ENCODE measurements around the gene SGSH. TPM values are rescaled to one million over a fixed set of nuclear protein-coding genes. Genes with fewer than 3 reads are reported as not detected.

The SGSH gene
- total RNA-seq, 1 donor from 2014 or later = 47.6 TPM

DNA sequence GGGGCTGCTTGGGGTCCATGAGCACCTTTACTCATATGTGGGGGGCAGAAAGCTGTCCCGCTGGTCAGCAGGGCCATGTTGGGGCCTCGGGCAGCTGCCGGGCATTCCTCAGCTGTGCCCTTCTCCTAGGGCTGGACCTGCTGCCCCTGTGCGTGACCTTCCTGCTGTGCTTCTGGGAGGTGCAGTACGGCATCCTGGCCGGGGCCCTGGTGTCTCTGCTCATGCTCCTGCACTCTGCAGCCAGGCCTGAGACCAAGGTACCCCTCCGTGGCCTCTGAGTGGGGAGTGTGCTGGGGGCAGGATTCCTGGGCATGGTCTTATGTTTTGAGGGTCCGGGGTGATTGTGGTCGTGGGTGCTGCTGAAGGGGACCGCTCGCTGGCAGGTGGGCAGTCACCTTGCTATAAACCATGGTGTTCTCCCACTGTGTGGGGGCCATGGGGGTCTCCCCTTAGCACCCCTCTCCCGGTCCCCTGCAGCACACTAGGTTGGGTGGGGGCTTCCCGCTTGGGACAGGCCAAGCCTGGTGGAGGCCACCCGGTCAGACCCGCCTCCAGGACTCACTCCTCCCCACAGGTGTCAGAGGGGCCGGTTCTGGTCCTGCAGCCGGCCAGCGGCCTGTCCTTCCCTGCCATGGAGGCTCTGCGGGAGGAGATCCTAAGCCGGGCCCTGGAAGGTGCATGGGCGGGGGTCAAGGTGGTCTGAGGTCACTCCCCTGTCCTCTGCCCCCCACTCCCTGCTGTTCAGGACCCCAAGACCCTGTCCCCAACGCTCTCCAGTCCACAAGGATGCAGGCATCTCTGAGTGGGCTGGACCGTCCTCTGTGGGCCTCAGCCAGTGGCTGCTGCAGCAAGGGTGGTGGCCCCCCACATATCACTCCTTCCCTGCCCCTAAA is 28.1 kb upstream of the SGSH start:
- peaks cover 0 to 16% of the 10 kb centered on the region in 2 donors for H3K36me3 ChIP-seq

DNA sequence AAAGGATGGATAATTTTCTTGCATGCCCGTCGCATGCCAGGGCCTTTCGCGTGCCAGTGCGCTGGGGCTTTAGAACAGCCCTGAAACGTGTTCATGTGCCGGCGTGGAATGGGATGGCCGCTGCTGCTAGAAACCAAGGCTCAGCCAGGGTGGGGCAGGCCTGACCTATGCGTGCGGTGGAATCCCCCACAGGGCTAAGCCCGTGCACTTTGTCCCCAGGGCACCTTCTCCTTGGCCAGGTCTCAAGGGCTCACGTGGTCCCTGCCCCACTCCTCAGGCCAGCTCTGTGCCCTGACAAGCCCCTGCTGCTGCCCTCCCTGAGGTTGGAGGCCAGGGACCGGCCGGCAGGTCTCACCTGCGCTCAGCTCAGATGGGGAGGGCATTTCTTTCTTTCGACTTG is 27.4 kb upstream of the SGSH start:
- H3K27me3 ChIP-seq = no peaks in the 10 kb centered on the region
- H3K4me3 ChIP-seq = no peak overlapping the region
- H3K36me3 ChIP-seq = peaks cover 0 to 16% of the 10 kb centered on the region in 2 donors
- intact Hi-C loops (cut with DNase I) = no loop called here
- no peak for DNase-seq (ENCODE audit: extremely low spot score in 2 of 2)
- TF ChIP-seq POLR2AphosphoS5 (IDR thresholded peaks at IDR 0.05; ENCODE audit: insufficient read depth in 1 of 2, low read depth in 1 of 2) (no peak), POLR2A (IDR thresholded peaks at IDR 0.05) (no peak)
- TF ChIP-seq, protein P1, sequence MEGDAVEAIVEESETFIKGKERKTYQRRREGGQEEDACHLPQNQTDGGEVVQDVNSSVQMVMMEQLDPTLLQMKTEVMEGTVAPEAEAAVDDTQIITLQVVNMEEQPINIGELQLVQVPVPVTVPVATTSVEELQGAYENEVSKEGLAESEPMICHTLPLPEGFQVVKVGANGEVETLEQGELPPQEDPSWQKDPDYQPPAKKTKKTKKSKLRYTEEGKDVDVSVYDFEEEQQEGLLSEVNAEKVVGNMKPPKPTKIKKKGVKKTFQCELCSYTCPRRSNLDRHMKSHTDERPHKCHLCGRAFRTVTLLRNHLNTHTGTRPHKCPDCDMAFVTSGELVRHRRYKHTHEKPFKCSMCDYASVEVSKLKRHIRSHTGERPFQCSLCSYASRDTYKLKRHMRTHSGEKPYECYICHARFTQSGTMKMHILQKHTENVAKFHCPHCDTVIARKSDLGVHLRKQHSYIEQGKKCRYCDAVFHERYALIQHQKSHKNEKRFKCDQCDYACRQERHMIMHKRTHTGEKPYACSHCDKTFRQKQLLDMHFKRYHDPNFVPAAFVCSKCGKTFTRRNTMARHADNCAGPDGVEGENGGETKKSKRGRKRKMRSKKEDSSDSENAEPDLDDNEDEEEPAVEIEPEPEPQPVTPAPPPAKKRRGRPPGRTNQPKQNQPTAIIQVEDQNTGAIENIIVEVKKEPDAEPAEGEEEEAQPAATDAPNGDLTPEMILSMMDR (IDR thresholded peaks at IDR 0.05) = no peak
- H3K9me3 ChIP-seq = no peaks in the 10 kb centered on the region
- H3K4me1 ChIP-seq = no peaks in the 10 kb centered on the region
- no peak overlapping the region for H3K27ac ChIP-seq

More for the DNA sequence above, 28.1 kb upstream of the SGSH start:
- no peak for DNase-seq (ENCODE audit: extremely low spot score in 2 of 2)
- intact Hi-C loops (cut with DNase I) = no loop called here
- no peak overlapping the region for H3K4me3 ChIP-seq
- H3K27ac ChIP-seq = no peak overlapping the region
- H3K27me3 ChIP-seq = no peaks in the 10 kb centered on the region
- TF ChIP-seq POLR2A (IDR thresholded peaks at IDR 0.05) = no peak
- TF ChIP-seq POLR2AphosphoS5 (IDR thresholded peaks at IDR 0.05; ENCODE audit: insufficient read depth in 1 of 2, low read depth in 1 of 2) = no peak
- TF ChIP-seq, protein P1 (IDR thresholded peaks at IDR 0.05) = no peak
- no peaks in the 10 kb centered on the region for H3K9me3 ChIP-seq
- H3K4me1 ChIP-seq = no peaks in the 10 kb centered on the region

DNA sequence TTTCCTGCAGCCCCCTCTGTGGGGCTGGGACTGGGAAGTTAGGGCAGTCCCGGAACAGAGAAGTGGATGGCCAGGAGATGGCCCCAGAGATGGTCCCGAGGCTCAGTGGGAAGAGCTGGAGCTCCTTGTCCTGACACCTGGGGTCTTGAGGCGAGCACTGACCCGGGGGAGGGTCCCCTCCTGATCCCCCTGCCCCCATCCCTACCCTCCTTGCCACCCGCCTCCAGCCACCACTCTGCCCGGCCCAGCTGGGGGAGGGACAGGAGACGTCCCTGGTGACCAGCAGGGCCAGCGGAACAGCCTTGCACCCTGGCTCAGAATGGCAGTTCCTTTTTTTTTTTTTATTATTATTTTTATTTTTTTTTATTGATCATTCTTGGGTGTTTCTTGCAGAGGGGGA is 26.6 kb upstream of the SGSH start:
- TF ChIP-seq, protein P1 (IDR thresholded peaks at IDR 0.05) = no peak
- TF ChIP-seq POLR2AphosphoS5 (IDR thresholded peaks at IDR 0.05; ENCODE audit: insufficient read depth in 1 of 2, low read depth in 1 of 2) (no peak), POLR2A (IDR thresholded peaks at IDR 0.05) (no peak)
- no peak for DNase-seq (ENCODE audit: extremely low spot score in 2 of 2)
- Histone ChIP-seq H3K27me3 (no peaks in the 10 kb centered on the region), H3K4me1 (no peaks in the 10 kb centered on the region), H3K36me3 (peaks cover 0 to 23% of the 10 kb centered on the region in 2 donors), H3K9me3 (no peaks in the 10 kb centered on the region), H3K4me3 (no peak overlapping the region), H3K27ac (no peak overlapping the region)
- intact Hi-C loops (cut with DNase I) = no loop called here

DNA sequence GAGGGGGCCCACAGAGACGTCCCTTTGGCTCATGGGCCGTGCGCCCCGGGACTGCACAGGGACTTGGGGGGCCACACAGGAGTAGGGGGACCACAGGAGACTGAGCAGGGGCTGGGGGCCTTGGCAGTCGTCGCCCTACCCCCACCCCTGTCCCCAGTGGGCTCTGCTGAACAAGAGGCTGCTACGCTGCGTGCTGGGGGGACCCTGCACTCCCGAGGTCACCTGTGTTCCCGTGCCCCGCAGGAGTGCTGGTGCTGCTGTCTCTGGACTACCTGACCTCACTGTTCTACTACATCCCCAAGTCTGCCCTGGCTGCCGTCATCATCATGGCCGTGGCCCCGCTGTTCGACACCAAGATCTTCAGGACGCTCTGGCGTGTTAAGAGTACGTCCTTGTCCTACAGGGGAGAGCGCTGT is 26.1 kb upstream of the SGSH start:
- DNase-seq (ENCODE audit: extremely low spot score in 2 of 2) = no peak
- peaks cover 0 to 26% of the 10 kb centered on the region in 2 donors for H3K36me3 ChIP-seq

More for the DNA sequence above, 26.1 kb upstream of the SGSH start:
- no peak overlapping the region for H3K27ac ChIP-seq
- intact Hi-C loops (cut with DNase I) = no loop called here
- no peaks in the 10 kb centered on the region for H3K27me3 ChIP-seq
- no peaks in the 10 kb centered on the region for H3K9me3 ChIP-seq
- H3K4me3 ChIP-seq = no peak overlapping the region
- H3K4me1 ChIP-seq = no peaks in the 10 kb centered on the region
- TF ChIP-seq POLR2AphosphoS5 (IDR thresholded peaks at IDR 0.05; ENCODE audit: insufficient read depth in 1 of 2, low read depth in 1 of 2) = no peak
- no peak for TF ChIP-seq POLR2A (IDR thresholded peaks at IDR 0.05)
- TF ChIP-seq, protein P1 (IDR thresholded peaks at IDR 0.05) = no peak

Data from vagina (tissue), 2 donors.